CD8-positive, alpha-beta memory T cell (primary cell): ENCODE data around the gene TTBK1. TPM values are rescaled to one million over a fixed set of nuclear protein-coding genes. Genes with fewer than 3 reads are reported as not detected.
A peak's percentile ranks its signal among the peaks of the same experiment; 100 is the strongest.

Source experiments
- CTCF ChIA-PET: fragments of 350-600 bp; sonication (Branson Sonifier 250); formaldehyde crosslinking; loops from one replicate; lab custom pipeline; 2021; ENCODE audit warnings: antibody characterized with exemption; lab: Charles Lee
- POLR2A ChIA-PET: fragments of 350-600 bp; sonication (Branson Sonifier 250); formaldehyde crosslinking; loops from one replicate; lab custom pipeline; 2021; ENCODE audit warnings: antibody characterized with exemption; lab: Charles Lee
- DNase-seq, 5 donors: peaks; one replicate each; pipeline versions ENCODE4 v3.0.0 to v3.0.0-alpha.2; 2020 to 2022; ENCODE audit warnings: mixed read lengths in 1 of 5
- H3K27ac ChIP-seq: one replicate; pipeline ENCODE4 v1.7.0; 2013; ENCODE audit warnings: low read depth, mild to moderate bottlenecking, low read length, moderate library complexity
- H3K27me3 ChIP-seq: 2 replicates; pipeline ENCODE4 v1.7.0; 2013; ENCODE audit warnings: low read length, mild to moderate bottlenecking; ENCODE audit not compliant: insufficient read depth, poor library complexity, severe bottlenecking
- H3K36me3 ChIP-seq: 2 replicates; pipeline ENCODE4 v1.7.0; 2013; ENCODE audit warnings: mild to moderate bottlenecking, low read length, moderate library complexity; ENCODE audit not compliant: insufficient read depth
- H3K4me1 ChIP-seq: 2 replicates; pipeline ENCODE4 v1.7.0; 2013; ENCODE audit warnings: mild to moderate bottlenecking, low read length, moderate library complexity; ENCODE audit not compliant: insufficient read depth
- H3K4me3 ChIP-seq: 2 replicates; pipeline ENCODE4 v1.7.0; 2013; ENCODE audit warnings: mild to moderate bottlenecking, low read length
- H3K9me3 ChIP-seq: 2 replicates; pipeline ENCODE4 v1.7.0; 2013; ENCODE audit warnings: mild to moderate bottlenecking, low read length
- H3K27ac Mint-ChIP-seq, 8 donors: one replicate each; pipeline ENCODE4 v1.8.0; 2020 to 2021; ENCODE audit warnings: mixed read lengths in 8 of 8, mild to moderate bottlenecking in 6 of 8, inconsistent platforms in 3 of 8, moderate library complexity in 3 of 8
- H3K27me3 Mint-ChIP-seq, 2 donors: one replicate each; pipeline ENCODE4 v1.8.0; 2020 to 2021; ENCODE audit warnings: mixed read lengths in 2 of 2, mild to moderate bottlenecking in 1 of 2, moderate library complexity in 1 of 2
- H3K36me3 Mint-ChIP-seq, 3 donors: one replicate each; pipeline ENCODE4 v1.8.0; 2020 to 2021; ENCODE audit warnings: mixed read lengths in 3 of 3, inconsistent platforms in 1 of 3, mild to moderate bottlenecking in 1 of 3
- H3K4me1 Mint-ChIP-seq, 3 donors: one replicate each; pipeline ENCODE4 v1.8.0; 2020 to 2021; ENCODE audit warnings: mixed read lengths in 3 of 3, inconsistent platforms in 1 of 3, mild to moderate bottlenecking in 1 of 3
- H3K4me3 Mint-ChIP-seq, 7 donors: one replicate each; pipeline ENCODE4 v1.8.0; 2020 to 2021; ENCODE audit warnings: mixed read lengths in 7 of 7, mild to moderate bottlenecking in 6 of 7, moderate library complexity in 4 of 7, inconsistent platforms in 2 of 7
- H3K9me3 Mint-ChIP-seq, 5 donors: one replicate each; pipeline ENCODE4 v1.8.0; 2020 to 2022; ENCODE audit warnings: mixed read lengths in 5 of 5, mild to moderate bottlenecking in 3 of 5, moderate library complexity in 2 of 5, inconsistent platforms in 1 of 5
- polyA plus RNA-seq: library from polyadenylated mRNA; unstranded; fragments of 300-500 nt; fragmentation: Illumina TruSeq; gene quantifications from one replicate; pipeline ENCODE4 v1.2.3, GENCODE V29; 2021
- total RNA-seq, 2 experiments: library from RNA; stranded (reverse); gene quantifications; one replicate each; pipeline ENCODE4 v1.2.3, GENCODE V29; 2021

Gene TTBK1
- total RNA-seq (1 to 10 TPM; 1.1 to 1.2 TPM), polyA plus RNA-seq (not detected)

DNA sequence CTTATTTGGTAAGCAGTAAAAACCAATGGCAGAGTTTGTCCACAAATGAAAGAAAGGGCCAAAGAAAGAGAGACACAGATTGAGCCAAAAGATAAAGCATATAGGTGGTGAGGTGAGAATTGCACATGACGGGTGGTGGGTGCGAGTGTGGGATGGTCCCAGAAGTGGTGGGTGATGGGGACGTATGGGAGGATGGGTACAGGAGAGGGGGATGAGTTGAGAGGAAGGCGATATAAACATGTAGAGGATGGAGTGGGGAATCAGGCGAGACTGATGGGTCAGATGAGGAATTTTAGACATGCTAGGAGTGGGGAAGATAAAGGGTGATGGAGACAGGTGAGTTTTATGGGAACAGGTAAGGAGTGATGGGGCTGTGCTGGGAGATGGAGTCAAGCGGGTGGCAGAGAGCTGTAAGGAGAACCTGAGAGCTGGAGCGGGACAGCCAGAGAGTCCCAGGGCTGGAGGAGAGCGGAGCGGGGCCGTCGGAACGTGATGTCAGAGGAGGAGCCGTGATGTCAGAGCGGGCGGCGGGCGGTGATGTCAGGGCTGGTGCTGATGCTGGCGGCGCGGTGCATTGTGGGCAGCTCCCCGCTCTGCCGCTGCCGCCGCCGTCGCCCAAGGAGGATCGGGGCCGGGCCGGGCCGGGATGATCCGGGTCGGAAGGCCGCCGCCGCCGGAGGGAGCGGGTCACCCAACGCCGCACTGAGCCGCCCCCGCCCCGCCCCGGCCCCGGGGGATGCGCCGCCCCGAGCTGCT lies at the start of gene TTBK1:
TTBK1 (plus strand) TSS at position 574 of the 756 bp plus-strand sequence. CDS start 3,180 bp downstream, outside the sequence.
- Histone ChIP-seq H3K4me1 (peaks cover 12% of the 10 kb centered on the region), H3K36me3 (no peaks in the 10 kb centered on the region), H3K27me3 (peaks cover 33% of the 10 kb centered on the region), H3K4me3 (no peak within 1 kb of the TSS), H3K9me3 (no peaks in the 10 kb centered on the region), H3K27ac (no peak within 1 kb of the TSS)
- Mint-ChIP-seq H3K9me3 (peaks cover 0 to 7% (median 5%) of the 10 kb centered on the region in 5 donors), H3K27me3 (peaks cover 16 to 30% of the 10 kb centered on the region in 2 donors), H3K4me1 (peaks cover 10 to 19% (median 13%) of the 10 kb centered on the region in 3 donors), H3K4me3 (no peak within 1 kb of the TSS), H3K36me3 (peaks cover 0 to 11% (median 2%) of the 10 kb centered on the region in 3 donors), H3K27ac (peak within 1 kb of the TSS in 1 of 8 donors; percentile 26)
- POLR2A ChIA-PET = interaction anchor here (1.2 kb wide), 1 partner anchor 127 kb away, joined by 3 read pairs; no protein-coding TSS in a partner anchor
- DNase-seq = peak in 4 of 5 donors; percentile 17 to 65 (median 32)
- CTCF ChIA-PET = interaction anchor here (0.8 kb wide), 1 partner anchor 13 kb away, joined by 4 read pairs; no protein-coding TSS in a partner anchor

DNA sequence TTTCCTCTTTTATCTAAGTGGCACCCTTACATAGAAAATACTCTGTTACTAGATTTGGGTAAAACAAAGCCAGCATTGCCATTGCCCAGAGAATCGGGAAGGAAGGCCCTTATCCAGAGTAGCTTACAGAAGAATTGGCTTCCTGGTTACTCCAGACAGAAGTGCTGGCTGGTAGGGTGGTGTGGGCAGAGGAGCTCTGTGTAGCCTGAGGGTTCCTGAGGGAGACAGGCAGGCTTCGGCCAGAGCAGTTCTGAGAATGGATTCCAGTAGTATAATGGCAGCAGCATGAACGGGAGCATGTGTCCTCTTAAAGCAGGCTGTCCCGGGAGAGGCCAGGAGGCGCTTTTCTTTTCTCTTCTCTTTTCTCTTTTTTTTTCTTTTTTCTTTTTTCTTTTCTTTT lies 49.4 kb upstream of the TTBK1 start:
- Histone ChIP-seq H3K36me3 (peaks cover 22% of the 10 kb centered on the region), H3K4me3 (no peak overlapping the region), H3K27me3 (no peaks in the 10 kb centered on the region), H3K4me1 (peaks cover 4% of the 10 kb centered on the region), H3K9me3 (no peaks in the 10 kb centered on the region), H3K27ac (no peak overlapping the region)
- H3K36me3 Mint-ChIP-seq = peaks cover 3 to 66% (median 21%) of the 10 kb centered on the region in 3 donors
- H3K27me3 Mint-ChIP-seq = no peaks in the 10 kb centered on the region
- CTCF ChIA-PET = no interaction called here
- peak overlapping the region in 1 of 8 donors; percentile 70 for H3K27ac Mint-ChIP-seq
- POLR2A ChIA-PET = no interaction called here
- H3K4me3 Mint-ChIP-seq = no peak overlapping the region
- no peaks in the 10 kb centered on the region for H3K9me3 Mint-ChIP-seq
- peaks cover 6 to 16% (median 16%) of the 10 kb centered on the region in 3 donors for H3K4me1 Mint-ChIP-seq
- no peak for DNase-seq

DNA sequence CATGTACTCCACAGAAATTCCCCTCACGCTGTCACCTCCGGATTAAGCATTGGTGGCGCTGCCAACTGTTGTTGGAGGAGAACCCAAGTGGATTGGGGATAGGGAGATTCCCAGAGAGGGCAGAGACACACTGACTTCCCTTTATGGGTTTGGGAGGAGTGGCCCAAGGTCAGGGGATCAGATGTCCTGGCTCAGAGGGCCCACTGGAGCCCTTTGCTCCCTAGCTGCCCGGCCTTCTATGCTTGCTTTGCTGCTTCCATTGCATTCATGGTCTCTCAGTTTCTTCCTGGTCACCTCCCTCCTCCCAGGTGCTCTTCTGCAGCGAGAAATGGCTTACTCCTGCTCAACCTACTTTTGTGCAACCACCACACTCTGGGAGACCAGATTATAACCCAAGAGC lies 46.9 kb upstream of the TTBK1 start:
- POLR2A ChIA-PET = interaction anchor here (0.7 kb wide), 1 partner anchor 210 kb away, joined by 3 read pairs; no protein-coding TSS in a partner anchor
- Histone ChIP-seq H3K4me3 (no peak overlapping the region), H3K9me3 (no peaks in the 10 kb centered on the region), H3K36me3 (peaks cover 22% of the 10 kb centered on the region), H3K27ac (no peak overlapping the region), H3K27me3 (no peaks in the 10 kb centered on the region), H3K4me1 (no peaks in the 10 kb centered on the region)
- Mint-ChIP-seq H3K4me3 (no peak overlapping the region), H3K36me3 (peaks cover 3 to 75% (median 31%) of the 10 kb centered on the region in 3 donors), H3K4me1 (peaks cover 0 to 4% (median 0%) of the 10 kb centered on the region in 3 donors), H3K27ac (no peak overlapping the region), H3K9me3 (no peaks in the 10 kb centered on the region), H3K27me3 (no peaks in the 10 kb centered on the region)
- CTCF ChIA-PET = no interaction called here
- no peak for DNase-seq

DNA sequence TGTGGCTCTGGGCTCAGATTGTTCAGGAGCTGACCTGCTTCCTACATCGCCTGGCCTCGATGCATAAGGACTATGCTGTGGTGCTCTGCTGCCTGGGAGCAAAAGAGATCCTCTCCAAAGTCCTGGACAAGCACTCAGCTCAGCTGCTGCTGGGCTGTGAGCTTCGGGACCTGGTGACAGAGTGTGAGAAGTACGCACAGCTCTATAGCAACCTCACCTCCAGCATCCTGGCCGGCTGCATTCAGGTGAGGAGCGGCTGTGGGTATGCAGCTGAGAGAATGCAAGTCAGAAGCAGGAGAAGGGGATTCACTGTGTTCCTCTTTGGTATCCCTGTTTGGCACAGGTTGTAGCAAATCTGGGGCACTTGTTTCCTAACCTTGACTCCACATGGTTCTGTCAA lies 43.4 kb upstream of the TTBK1 start:
- CTCF ChIA-PET = interaction anchor here (4.8 kb wide), 1 partner anchor 29 kb away, joined by 15 read pairs; the partner anchor contains the start of gene DNPH1
- Histone ChIP-seq H3K27ac (no peak overlapping the region), H3K4me3 (no peak overlapping the region), H3K9me3 (no peaks in the 10 kb centered on the region), H3K27me3 (no peaks in the 10 kb centered on the region), H3K36me3 (peaks cover 18% of the 10 kb centered on the region), H3K4me1 (no peaks in the 10 kb centered on the region)
- Mint-ChIP-seq H3K9me3 (no peaks in the 10 kb centered on the region), H3K27me3 (no peaks in the 10 kb centered on the region), H3K36me3 (peaks cover 0 to 72% (median 29%) of the 10 kb centered on the region in 3 donors), H3K4me3 (no peak overlapping the region), H3K27ac (peak overlapping the region in 3 of 8 donors; percentile 11 to 65 (median 25)), H3K4me1 (no peaks in the 10 kb centered on the region)
- DNase-seq = no peak
- POLR2A ChIA-PET = no interaction called here

DNA sequence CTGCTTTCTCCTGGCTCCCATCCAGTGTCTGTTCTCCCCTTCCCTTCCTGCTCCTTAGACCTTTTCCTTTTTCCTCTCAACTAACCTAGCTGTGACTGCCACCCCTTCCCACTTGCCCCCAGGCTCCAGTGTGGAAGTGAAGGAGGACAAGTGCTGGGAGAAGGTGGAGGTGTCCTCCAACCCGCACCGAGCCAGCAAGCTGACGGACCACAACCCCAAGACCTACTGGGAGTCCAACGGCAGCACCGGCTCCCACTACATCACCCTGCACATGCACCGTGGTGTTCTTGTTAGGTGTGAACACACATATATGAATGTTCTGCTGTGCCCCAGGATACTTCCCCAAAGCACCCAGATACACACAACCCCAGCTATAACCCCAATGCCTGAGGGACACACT lies 42.7 kb upstream of the TTBK1 start:
- DNase-seq = no peak
- no peaks in the 10 kb centered on the region for H3K9me3 Mint-ChIP-seq
- no peak overlapping the region for H3K4me3 Mint-ChIP-seq
- POLR2A ChIA-PET = no interaction called here
- no peak overlapping the region for H3K4me3 ChIP-seq
- CTCF ChIA-PET = interaction anchor here (4.8 kb wide), 1 partner anchor 29 kb away, joined by 15 read pairs; the partner anchor contains the start of gene DNPH1
- no peaks in the 10 kb centered on the region for H3K4me1 ChIP-seq
- H3K27ac Mint-ChIP-seq = peak overlapping the region in 2 of 8 donors; percentile 52 to 65
- H3K36me3 Mint-ChIP-seq = peaks cover 0 to 71% (median 25%) of the 10 kb centered on the region in 3 donors
- no peak overlapping the region for H3K27ac ChIP-seq
- H3K27me3 Mint-ChIP-seq = no peaks in the 10 kb centered on the region
- peaks cover 12% of the 10 kb centered on the region for H3K36me3 ChIP-seq
- H3K27me3 ChIP-seq = no peaks in the 10 kb centered on the region
- H3K9me3 ChIP-seq = no peaks in the 10 kb centered on the region
- H3K4me1 Mint-ChIP-seq = no peaks in the 10 kb centered on the region

DNA sequence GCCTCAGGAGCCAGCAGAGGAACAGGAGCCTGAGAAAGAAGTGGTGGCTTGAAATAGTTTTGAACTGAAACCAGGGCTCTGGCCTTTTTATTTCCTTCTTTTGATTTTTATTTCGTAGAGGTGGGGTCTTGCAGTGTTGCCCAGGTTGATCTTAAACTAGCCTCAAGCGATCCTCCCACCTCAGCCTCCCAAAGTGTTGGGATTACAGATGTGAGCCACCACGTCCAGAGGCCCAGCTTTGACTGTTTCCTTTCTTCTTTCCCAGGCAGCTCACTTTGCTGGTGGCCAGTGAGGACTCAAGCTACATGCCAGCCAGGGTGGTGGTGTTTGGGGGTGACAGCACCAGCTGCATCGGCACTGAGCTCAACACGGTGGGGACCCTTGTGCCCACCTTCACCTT lies 40.8 kb upstream of the TTBK1 start:
- Histone ChIP-seq H3K36me3 (no peaks in the 10 kb centered on the region), H3K27ac (no peak overlapping the region), H3K4me1 (no peaks in the 10 kb centered on the region), H3K9me3 (no peaks in the 10 kb centered on the region), H3K27me3 (no peaks in the 10 kb centered on the region), H3K4me3 (no peak overlapping the region)
- POLR2A ChIA-PET = no interaction called here
- H3K4me3 Mint-ChIP-seq = no peak overlapping the region
- no peak for DNase-seq
- no peaks in the 10 kb centered on the region for H3K27me3 Mint-ChIP-seq
- CTCF ChIA-PET = interaction anchor here (4.8 kb wide), 1 partner anchor 27 kb away, joined by 15 read pairs; the partner anchor contains the start of gene DNPH1
- no peaks in the 10 kb centered on the region for H3K4me1 Mint-ChIP-seq
- peaks cover 0 to 69% (median 26%) of the 10 kb centered on the region in 3 donors for H3K36me3 Mint-ChIP-seq
- H3K27ac Mint-ChIP-seq = peak overlapping the region in 1 of 8 donors; percentile 47
- H3K9me3 Mint-ChIP-seq = no peaks in the 10 kb centered on the region

DNA sequence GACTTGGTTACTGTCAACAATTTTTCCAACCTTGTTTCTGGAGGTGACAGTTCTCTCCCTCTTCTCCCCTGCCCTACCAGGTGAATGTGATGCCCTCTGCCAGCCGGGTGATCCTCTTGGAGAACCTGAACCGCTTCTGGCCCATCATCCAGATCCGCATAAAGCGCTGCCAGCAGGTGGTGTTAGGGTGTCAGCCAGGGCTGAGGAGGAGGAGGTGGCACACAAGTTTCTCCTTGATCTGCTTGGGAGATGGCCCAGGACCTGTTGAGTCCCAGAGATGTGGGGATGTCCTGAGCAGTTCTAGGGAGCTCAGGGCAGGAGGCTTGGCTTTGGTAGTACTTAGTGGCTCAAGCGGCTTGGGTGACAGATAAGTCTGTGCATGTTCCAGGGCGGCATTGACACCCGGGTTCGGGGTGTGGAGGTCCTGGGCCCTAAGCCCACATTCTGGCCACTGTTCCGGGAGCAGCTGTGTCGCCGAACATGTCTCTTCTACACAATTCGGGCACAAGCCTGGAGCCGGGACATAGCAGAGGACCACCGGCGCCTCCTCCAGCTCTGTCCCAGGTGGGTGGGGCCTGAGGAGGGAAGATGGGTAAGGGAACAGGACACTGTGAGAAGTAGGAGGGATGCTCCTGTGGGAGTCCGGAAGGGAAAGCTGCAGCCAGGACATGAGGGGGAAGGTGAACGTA lies 40.1 kb upstream of the TTBK1 start:
- ChIA-PET CTCF (interaction anchor here (4.8 kb wide), 1 partner anchor 26 kb away, joined by 15 read pairs; the partner anchor contains the start of gene DNPH1), POLR2A (no interaction called here)
- DNase-seq = no peak
- peaks cover 0 to 68% (median 25%) of the 10 kb centered on the region in 3 donors for H3K36me3 Mint-ChIP-seq
- no peaks in the 10 kb centered on the region for H3K4me1 ChIP-seq
- H3K9me3 ChIP-seq = no peaks in the 10 kb centered on the region
- H3K27me3 ChIP-seq = no peaks in the 10 kb centered on the region
- H3K4me3 Mint-ChIP-seq = no peak overlapping the region
- no peak overlapping the region for H3K27ac ChIP-seq
- no peaks in the 10 kb centered on the region for H3K27me3 Mint-ChIP-seq
- H3K36me3 ChIP-seq = no peaks in the 10 kb centered on the region
- no peaks in the 10 kb centered on the region for H3K4me1 Mint-ChIP-seq
- H3K4me3 ChIP-seq = no peak overlapping the region
- H3K27ac Mint-ChIP-seq = peak overlapping the region in 1 of 8 donors; percentile 29
- no peaks in the 10 kb centered on the region for H3K9me3 Mint-ChIP-seq
